Measurements from ENCODE around the gene FYTTD1. TPM values are rescaled to one million over a fixed set of nuclear protein-coding genes. Genes with fewer than 3 reads are reported as not detected.

FYTTD1 gene
- total RNA-seq, 2 donors from 2014 or later = 52.0 to 67.1 TPM

GRCh38 chr3:197748597-197749314, 927 bp upstream of the FYTTD1 start:
- H3K9me3 ChIP-seq (ENCODE audit: control insufficient read depth, low read length, poor library complexity, severe bottlenecking) = no peaks in the 10 kb centered on the region
- Mint-ChIP-seq H3K27ac (peak overlapping the region; percentile 96), H3K4me1 (peaks cover 32% of the 10 kb centered on the region), H3K36me3 (ENCODE audit: low read depth) (no peaks in the 10 kb centered on the region), H3K27me3 (no peaks in the 10 kb centered on the region), H3K4me3 (peak overlapping the region; percentile 98)
- ATAC-seq (no peak), DNase-seq (no peak)

DNA sequence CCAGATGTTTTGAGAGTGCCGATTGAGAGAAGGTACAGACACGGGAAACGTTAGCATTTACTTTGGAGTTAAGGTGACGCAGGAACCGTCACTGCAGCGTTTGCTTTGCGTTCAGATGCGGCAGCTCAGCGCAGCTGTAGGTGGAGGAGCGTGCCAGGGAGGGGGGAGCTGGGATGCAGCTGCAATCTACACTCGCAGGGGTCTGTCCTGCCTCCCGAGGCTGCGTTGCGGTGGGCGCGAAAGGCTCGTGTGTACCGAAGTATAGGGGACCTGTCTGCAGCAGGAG, 425 bp upstream of the FYTTD1 start:
- H3K27me3 Mint-ChIP-seq = no peaks in the 10 kb centered on the region
- ATAC-seq (peak; percentile 69), DNase-seq (peak in 1 of 3 donors; percentile 46)
- peak overlapping the region; percentile 98 for H3K4me3 Mint-ChIP-seq
- H3K27ac Mint-ChIP-seq = peak overlapping the region; percentile 96
- no peaks in the 10 kb centered on the region for H3K9me3 ChIP-seq (ENCODE audit: control insufficient read depth, low read length, poor library complexity, severe bottlenecking)
- H3K36me3 Mint-ChIP-seq (ENCODE audit: low read depth) = no peaks in the 10 kb centered on the region
- peaks cover 36% of the 10 kb centered on the region for H3K4me1 Mint-ChIP-seq

GRCh38 chr3:197750396-197750831, 731 bp downstream of the FYTTD1 start:
- peak; percentile 33 to 40 (median 37) for DNase-seq
- Mint-ChIP-seq H3K4me3 (peak overlapping the region; percentile 98), H3K27me3 (no peaks in the 10 kb centered on the region), H3K4me1 (peaks cover 41% of the 10 kb centered on the region), H3K36me3 (ENCODE audit: low read depth) (no peaks in the 10 kb centered on the region), H3K27ac (peak overlapping the region; percentile 96)
- peak; percentile 52 for ATAC-seq
- H3K9me3 ChIP-seq (ENCODE audit: control insufficient read depth, low read length, poor library complexity, severe bottlenecking) = no peaks in the 10 kb centered on the region

GRCh38 chr3:197750858-197751737, 1.4 kb downstream of the FYTTD1 start:
- ATAC-seq = no peak
- Mint-ChIP-seq H3K27ac (peak overlapping the region; percentile 96), H3K4me3 (peak overlapping the region; percentile 98), H3K27me3 (no peaks in the 10 kb centered on the region), H3K4me1 (peaks cover 47% of the 10 kb centered on the region), H3K36me3 (ENCODE audit: low read depth) (no peaks in the 10 kb centered on the region)
- DNase-seq = no peak
- H3K9me3 ChIP-seq (ENCODE audit: control insufficient read depth, low read length, poor library complexity, severe bottlenecking) = no peaks in the 10 kb centered on the region

DNA sequence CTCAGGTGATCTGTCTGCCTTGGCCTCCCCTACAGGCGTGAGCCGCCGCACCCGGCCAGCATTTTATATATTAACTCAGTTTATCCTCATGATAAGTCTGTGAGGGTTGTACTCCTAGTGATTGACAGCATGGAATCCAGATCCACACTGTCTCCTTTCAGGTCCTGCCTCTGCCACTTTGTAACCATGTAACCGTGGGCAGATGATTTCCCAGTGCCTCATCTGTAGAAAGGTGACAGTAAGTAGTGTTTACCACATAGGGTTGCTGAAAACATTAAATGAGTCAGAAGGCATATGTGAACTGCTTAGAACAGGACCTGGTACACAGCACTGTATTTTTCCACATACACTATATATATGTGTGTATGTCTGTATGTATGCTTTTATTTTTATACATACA, 2.4 kb downstream of the FYTTD1 start:
- peak overlapping the region; percentile 96 for H3K27ac Mint-ChIP-seq
- H3K4me1 Mint-ChIP-seq = peaks cover 47% of the 10 kb centered on the region
- no peak for ATAC-seq

DNA sequence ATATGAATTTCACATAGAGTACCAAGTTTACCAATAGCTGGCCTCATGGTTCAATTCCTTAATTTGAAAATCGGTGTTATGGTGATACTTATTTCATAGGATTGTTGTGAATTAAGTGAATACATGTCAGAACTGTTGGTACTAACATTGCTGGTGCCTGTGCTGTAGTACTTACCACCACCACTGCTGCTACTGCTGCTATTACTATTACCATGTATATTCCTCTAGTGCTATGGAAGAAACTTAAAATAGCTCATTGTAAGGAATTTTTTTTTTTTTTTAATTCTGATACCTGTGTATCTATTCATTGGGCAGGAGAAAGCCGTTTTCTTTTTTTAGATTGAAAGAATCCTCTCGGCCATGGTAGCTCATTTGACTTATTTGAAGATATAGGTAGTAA, 3.6 kb downstream of the FYTTD1 start:
- Mint-ChIP-seq H3K27me3 (no peaks in the 10 kb centered on the region), H3K4me1 (peaks cover 46% of the 10 kb centered on the region), H3K36me3 (ENCODE audit: low read depth) (no peaks in the 10 kb centered on the region), H3K4me3 (peak overlapping the region; percentile 3), H3K27ac (peak overlapping the region; percentile 96)
- ATAC-seq (no peak), DNase-seq (no peak)
- no peaks in the 10 kb centered on the region for H3K9me3 ChIP-seq (ENCODE audit: control insufficient read depth, low read length, poor library complexity, severe bottlenecking)

More for the DNA sequence above, 2.4 kb downstream of the FYTTD1 start:
- H3K9me3 ChIP-seq (ENCODE audit: control insufficient read depth, low read length, poor library complexity, severe bottlenecking) = no peaks in the 10 kb centered on the region
- Mint-ChIP-seq H3K27me3 (no peaks in the 10 kb centered on the region), H3K4me3 (peak overlapping the region; percentile 81), H3K36me3 (ENCODE audit: low read depth) (no peaks in the 10 kb centered on the region)
- DNase-seq = no peak

DNA sequence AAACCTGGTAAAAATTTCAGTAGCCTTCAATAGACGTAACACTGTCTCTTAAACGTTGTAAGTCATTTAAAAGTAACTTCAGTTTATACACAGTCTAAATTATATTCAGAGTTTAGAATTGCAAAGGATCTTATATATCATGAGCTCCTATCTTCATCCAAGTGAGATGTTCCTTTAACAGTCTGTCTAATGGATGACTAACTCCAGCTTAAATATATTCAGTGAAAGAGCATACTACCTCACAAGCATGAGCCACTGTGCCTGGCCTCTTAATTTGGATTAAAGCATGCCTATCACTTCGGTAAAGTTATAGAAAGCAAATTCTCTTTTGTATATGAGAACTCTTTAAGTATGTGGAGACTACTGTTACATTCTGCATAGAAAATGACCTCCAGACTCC, 7.0 kb downstream of the FYTTD1 start:
- no peak overlapping the region for H3K4me3 Mint-ChIP-seq
- H3K27me3 Mint-ChIP-seq = no peaks in the 10 kb centered on the region

DNA sequence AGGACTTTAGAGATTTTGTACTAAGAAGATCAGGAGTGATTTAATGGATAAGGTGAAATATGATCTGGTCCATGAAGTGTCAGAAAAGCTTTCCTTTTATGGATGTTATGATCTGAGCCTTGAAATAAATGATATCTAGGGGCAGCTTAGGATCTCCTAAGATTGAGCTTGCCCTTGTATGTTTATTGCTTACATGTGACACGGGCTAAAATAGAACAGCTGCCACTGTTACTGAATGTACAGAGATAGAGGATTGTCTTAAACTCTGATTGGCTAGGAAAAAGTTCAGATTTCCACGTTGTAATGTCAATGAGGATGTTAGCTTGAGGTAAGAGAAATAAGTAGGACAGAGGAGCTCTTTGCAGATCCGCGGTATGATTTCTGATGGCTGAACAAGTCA, 8.8 kb downstream of the FYTTD1 start:
- Mint-ChIP-seq H3K4me1 (peaks cover 18% of the 10 kb centered on the region), H3K27me3 (no peaks in the 10 kb centered on the region), H3K4me3 (no peak overlapping the region), H3K27ac (no peak overlapping the region), H3K36me3 (ENCODE audit: low read depth) (no peaks in the 10 kb centered on the region)
- ATAC-seq (no peak), DNase-seq (no peak)
- no peaks in the 10 kb centered on the region for H3K9me3 ChIP-seq (ENCODE audit: control insufficient read depth, low read length, poor library complexity, severe bottlenecking)

More for the DNA sequence above, 7.0 kb downstream of the FYTTD1 start:
- H3K9me3 ChIP-seq (ENCODE audit: control insufficient read depth, low read length, poor library complexity, severe bottlenecking) = no peaks in the 10 kb centered on the region
- no peak for ATAC-seq
- Mint-ChIP-seq H3K36me3 (ENCODE audit: low read depth) (no peaks in the 10 kb centered on the region), H3K4me1 (peaks cover 29% of the 10 kb centered on the region), H3K27ac (no peak overlapping the region)
- DNase-seq = no peak

DNA sequence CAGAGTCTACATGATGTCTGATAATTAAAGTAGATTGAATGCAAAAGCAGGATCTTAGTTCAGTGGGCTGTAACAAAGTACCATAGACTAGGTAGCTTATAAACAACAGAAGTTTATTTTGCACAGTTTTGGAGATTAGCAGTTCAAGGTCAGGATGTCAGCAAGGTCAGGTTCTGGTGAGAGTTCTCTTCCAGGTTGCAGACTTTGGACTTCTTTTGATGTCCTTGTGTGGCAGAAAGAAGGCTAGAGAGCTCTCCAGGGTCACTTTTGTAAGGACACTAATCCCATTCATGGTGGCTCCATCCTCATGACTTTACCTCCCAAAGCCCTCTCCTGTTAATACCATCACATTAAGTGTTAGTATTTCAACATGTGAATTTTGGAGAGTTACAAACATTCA, 12.1 kb downstream of the FYTTD1 start:
- ATAC-seq = no peak
- Mint-ChIP-seq H3K27ac (no peak overlapping the region), H3K27me3 (no peaks in the 10 kb centered on the region), H3K36me3 (ENCODE audit: low read depth) (peaks cover 3% of the 10 kb centered on the region), H3K4me3 (no peak overlapping the region), H3K4me1 (peaks cover 2% of the 10 kb centered on the region)
- DNase-seq = no peak
- no peaks in the 10 kb centered on the region for H3K9me3 ChIP-seq (ENCODE audit: control insufficient read depth, low read length, poor library complexity, severe bottlenecking)

- H3K4me1 Mint-ChIP-seq = peaks cover 2% of the 10 kb centered on the region
- H3K9me3 ChIP-seq (ENCODE audit: control insufficient read depth, low read length, poor library complexity, severe bottlenecking) = no peaks in the 10 kb centered on the region
- H3K27me3 Mint-ChIP-seq = no peaks in the 10 kb centered on the region
- H3K4me3 Mint-ChIP-seq = no peak overlapping the region
- peaks cover 11% of the 10 kb centered on the region for H3K36me3 Mint-ChIP-seq (ENCODE audit: low read depth)
- DNase-seq (no peak), ATAC-seq (no peak)
- H3K27ac Mint-ChIP-seq = peak overlapping the region; percentile 47
Measured at GRCh38 chr3:197775317-197775716, 25.6 kb downstream of the FYTTD1 start.

DNA sequence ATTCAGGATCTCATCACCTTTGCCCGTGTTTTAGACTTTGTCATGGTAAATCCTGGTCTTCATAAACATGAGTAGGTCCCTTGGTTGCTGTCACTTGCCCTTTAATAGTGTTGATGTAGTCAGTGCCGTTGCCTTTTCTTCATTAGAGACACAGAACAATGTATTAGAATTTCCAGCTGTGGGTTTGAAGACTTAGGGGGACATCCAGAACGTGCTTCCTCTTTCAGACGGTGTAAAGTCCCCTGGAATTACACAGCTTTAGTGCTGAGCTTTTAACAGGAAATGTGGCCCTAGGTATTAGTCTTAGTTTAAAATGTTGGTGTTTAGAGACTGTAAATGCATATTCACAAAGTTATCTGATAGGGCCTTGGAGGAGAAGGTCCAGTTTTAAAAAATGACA, 32.5 kb downstream of the FYTTD1 start:
- H3K9me3 ChIP-seq (ENCODE audit: control insufficient read depth, low read length, poor library complexity, severe bottlenecking) = no peaks in the 10 kb centered on the region
- Mint-ChIP-seq H3K4me1 (peaks cover 5% of the 10 kb centered on the region), H3K27ac (no peak overlapping the region), H3K4me3 (no peak overlapping the region), H3K36me3 (ENCODE audit: low read depth) (peaks cover 2% of the 10 kb centered on the region), H3K27me3 (no peaks in the 10 kb centered on the region)
- ATAC-seq (peak; percentile 47), DNase-seq (no peak)

- ATAC-seq (no peak), DNase-seq (no peak)
- no peaks in the 10 kb centered on the region for H3K27me3 Mint-ChIP-seq
- H3K4me1 Mint-ChIP-seq = peaks cover 8% of the 10 kb centered on the region
- H3K4me3 Mint-ChIP-seq = peak overlapping the region; percentile 75
- peaks cover 2% of the 10 kb centered on the region for H3K36me3 Mint-ChIP-seq (ENCODE audit: low read depth)
- H3K27ac Mint-ChIP-seq = peak overlapping the region; percentile 77
- no peaks in the 10 kb centered on the region for H3K9me3 ChIP-seq (ENCODE audit: control insufficient read depth, low read length, poor library complexity, severe bottlenecking)
Measured at GRCh38 chr3:197784019-197784585, 34.4 kb downstream of the FYTTD1 start.

DNA sequence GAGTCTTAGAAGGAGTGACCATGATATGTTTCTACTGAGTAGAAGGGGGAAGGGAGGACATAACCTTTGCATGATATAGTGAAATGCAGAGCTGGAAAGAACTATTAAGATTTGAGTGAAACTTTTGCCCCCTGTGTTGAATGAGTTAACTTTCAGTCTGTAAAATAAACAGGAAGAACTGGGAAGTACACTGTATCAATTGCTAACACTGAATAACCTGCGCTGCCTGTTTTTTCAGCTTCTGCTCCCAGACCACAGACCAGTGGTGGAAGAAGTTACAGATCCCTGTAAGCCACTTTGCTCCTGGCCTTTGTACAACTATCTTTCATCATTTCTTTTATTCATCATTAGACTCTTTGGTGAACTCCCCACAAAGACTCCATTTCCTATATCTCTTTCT, 37.7 kb downstream of the FYTTD1 start:
- ATAC-seq = no peak
- no peaks in the 10 kb centered on the region for H3K27me3 Mint-ChIP-seq
- no peaks in the 10 kb centered on the region for H3K36me3 Mint-ChIP-seq (ENCODE audit: low read depth)
- no peak for DNase-seq
- no peak overlapping the region for H3K27ac Mint-ChIP-seq
- no peaks in the 10 kb centered on the region for H3K9me3 ChIP-seq (ENCODE audit: control insufficient read depth, low read length, poor library complexity, severe bottlenecking)
- no peak overlapping the region for H3K4me3 Mint-ChIP-seq
- H3K4me1 Mint-ChIP-seq = peaks cover 4% of the 10 kb centered on the region
